GM19372 (cell line): ENCODE results near the gene LRFN5.

ENCODE experiments used
- ATAC-seq: cut with Tn5 transposase; IDR thresholded peaks from one replicate; pipeline ENCODE4 v1.9.1; 2021; ENCODE audit warnings: mild to moderate bottlenecking, low read depth, moderate library complexity; ENCODE audit not compliant: unreplicated experiment

LRFN5 gene

GRCh38 chr14:41766772-41767171 is 160.1 kb downstream of the LRFN5 start:
- ATAC-seq: no peak

GRCh38 chr14:41773536-41774279 is 167.0 kb downstream of the LRFN5 start:
- no peak for ATAC-seq

- no peak for ATAC-seq
Measured at GRCh38 chr14:41782511-41782910, 175.8 kb downstream of the LRFN5 start.

GRCh38 chr14:41783403-41783802 is 176.7 kb downstream of the LRFN5 start:
- ATAC-seq: no peak

- ATAC-seq: no peak
Measured at GRCh38 chr14:41785696-41786095, 179.0 kb downstream of the LRFN5 start.

- ATAC-seq: no peak
Measured at GRCh38 chr14:41799817-41800216, 193.1 kb downstream of the LRFN5 start.

- ATAC-seq: no peak
Measured at GRCh38 chr14:41805633-41806032, 199.0 kb downstream of the LRFN5 start.

- no peak for ATAC-seq
Measured at GRCh38 chr14:41806366-41806975, 199.8 kb downstream of the LRFN5 start.

GRCh38 chr14:41810362-41810761 is 203.7 kb downstream of the LRFN5 start:
- no peak for ATAC-seq

- ATAC-seq: no peak
Measured at GRCh38 chr14:41817626-41818025, 210.9 kb downstream of the LRFN5 start.

- ATAC-seq: no peak
Measured at GRCh38 chr14:41824441-41824840, 217.8 kb downstream of the LRFN5 start.

GRCh38 chr14:41825622-41826021 is 218.9 kb downstream of the LRFN5 start:
- no peak for ATAC-seq

- no peak for ATAC-seq
Measured at GRCh38 chr14:41830714-41831406, 224.2 kb downstream of the LRFN5 start.

GRCh38 chr14:41839661-41840060 is 233.0 kb downstream of the LRFN5 start:
- no peak for ATAC-seq

- no peak for ATAC-seq
Measured at GRCh38 chr14:41859336-41859735, 252.7 kb downstream of the LRFN5 start.

- no peak for ATAC-seq
Measured at GRCh38 chr14:41860586-41860985, 253.9 kb downstream of the LRFN5 start.

GRCh38 chr14:41865894-41866293 is 259.2 kb downstream of the LRFN5 start:
- ATAC-seq: no peak

GRCh38 chr14:41868396-41868795 is 261.7 kb downstream of the LRFN5 start:
- ATAC-seq: no peak

GRCh38 chr14:41872931-41873685 is 266.4 kb downstream of the LRFN5 start:
- no peak for ATAC-seq

GRCh38 chr14:41873686-41874317 is 267.1 kb downstream of the LRFN5 start:
- ATAC-seq: no peak
